ENCODE results near the gene ADGRD1.
"Not testable (repeated sequence)": the region's sequence is repeated elsewhere in the genome, so short reads cannot be mapped to it uniquely, and the experiment has no call there.

Gene ADGRD1

DNA sequence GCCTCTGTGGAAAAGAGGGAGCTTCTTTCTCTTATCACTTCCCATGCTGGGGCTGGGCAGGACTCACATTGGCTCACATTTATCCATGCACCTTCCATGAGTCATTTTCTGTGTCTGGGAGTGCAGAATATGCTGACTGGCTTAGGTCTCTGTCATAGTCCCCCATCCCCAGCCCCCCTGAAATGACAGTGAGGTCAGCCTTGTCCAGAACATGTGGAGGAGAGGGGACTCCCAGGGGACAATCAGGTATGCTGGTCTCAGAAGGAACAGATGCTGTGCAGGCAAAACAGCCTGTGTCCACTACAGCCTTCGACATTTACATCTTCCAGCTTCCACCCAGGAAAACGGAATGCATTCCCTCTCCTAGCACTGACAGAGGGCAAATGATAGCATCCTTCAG, 35.0 kb downstream of the ADGRD1 start:
- DNase-seq = no peak

DNA sequence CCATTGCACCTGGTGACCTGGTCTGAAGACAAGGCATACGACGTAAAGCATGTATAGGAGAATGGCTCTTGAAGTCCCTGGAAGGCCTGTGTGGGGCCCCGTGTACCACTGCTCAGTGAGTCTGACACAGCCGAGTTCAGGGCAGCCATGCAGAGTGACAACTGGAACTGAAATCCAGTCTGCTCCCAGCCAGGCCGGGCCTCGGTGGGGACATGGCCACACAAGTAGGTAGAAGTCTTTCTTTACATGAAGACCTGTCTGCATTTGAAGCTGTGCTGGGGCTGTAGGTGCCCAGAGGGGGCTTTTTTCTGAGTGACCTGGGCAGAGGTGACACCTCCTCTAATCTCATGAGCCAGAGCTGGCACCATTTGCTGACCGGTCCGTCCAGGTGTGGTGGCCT, 35.7 kb downstream of the ADGRD1 start:
- no peak for DNase-seq

DNA sequence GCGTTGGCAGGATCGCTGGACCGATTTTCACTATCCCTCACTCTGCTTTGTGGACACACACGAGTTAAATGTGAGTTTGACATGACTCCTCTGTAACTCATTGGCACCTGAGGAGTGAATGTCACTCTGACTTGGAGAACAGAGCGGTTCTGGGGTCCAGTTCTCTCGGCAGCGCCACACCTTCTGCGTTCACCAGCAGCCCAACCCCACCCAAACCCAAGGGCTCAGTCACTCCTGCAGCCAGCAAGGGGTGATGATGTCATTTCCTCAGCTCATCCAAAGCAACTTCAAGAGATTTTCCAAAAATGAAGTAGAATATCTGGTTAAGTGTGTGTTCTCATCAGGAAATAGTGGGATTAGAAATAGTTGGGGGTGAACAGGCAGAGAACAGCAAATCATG, 36.3 kb downstream of the ADGRD1 start:
- no peak for DNase-seq

DNA sequence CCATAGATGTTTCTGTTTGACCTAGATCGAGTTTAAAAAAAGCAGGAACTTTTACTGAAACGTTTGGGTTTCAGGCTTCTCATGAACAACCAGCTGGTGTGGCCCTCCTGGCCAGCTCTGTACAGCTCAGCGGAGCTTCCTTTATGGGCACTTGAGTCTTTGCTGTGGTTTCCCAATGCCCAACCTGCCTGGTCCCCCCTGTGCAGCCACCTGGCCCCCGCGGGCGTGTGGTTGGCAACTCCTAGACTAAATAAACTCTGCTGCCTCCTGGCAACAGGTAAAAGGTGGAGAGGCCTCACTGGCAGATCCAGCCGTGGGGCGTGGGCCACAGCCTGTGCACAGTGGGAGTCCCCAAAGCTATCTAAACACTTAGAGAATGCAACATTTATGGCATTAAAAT, 38.7 kb downstream of the ADGRD1 start:
- peak; percentile 48 for DNase-seq

DNA sequence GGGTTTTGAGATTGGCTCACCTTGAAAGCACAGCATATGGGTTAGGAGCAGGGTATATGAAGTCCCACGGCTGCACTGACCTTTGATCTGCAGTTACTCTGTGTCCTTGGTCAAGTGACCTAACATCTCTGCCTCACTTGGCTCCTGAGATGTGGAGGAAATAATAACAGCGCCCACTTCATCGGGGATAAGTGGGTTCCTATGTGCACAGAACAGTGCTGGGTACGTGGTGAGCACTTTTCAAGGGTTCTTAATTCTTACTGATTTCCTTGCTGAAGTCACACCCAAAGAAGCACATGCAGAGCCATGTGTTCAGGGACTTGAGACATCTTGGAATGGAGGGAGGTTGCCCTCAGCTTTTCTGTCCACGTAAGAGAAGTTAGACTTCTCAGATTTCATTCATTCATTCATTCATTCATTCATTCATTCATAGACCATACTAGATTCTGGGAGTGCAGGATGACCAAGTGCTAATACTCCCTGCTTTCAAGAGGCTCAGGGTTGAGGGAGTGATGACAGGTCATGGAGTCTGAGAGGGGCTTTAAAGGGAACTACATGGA, 39.4 kb downstream of the ADGRD1 start:
- DNase-seq = no peak

DNA sequence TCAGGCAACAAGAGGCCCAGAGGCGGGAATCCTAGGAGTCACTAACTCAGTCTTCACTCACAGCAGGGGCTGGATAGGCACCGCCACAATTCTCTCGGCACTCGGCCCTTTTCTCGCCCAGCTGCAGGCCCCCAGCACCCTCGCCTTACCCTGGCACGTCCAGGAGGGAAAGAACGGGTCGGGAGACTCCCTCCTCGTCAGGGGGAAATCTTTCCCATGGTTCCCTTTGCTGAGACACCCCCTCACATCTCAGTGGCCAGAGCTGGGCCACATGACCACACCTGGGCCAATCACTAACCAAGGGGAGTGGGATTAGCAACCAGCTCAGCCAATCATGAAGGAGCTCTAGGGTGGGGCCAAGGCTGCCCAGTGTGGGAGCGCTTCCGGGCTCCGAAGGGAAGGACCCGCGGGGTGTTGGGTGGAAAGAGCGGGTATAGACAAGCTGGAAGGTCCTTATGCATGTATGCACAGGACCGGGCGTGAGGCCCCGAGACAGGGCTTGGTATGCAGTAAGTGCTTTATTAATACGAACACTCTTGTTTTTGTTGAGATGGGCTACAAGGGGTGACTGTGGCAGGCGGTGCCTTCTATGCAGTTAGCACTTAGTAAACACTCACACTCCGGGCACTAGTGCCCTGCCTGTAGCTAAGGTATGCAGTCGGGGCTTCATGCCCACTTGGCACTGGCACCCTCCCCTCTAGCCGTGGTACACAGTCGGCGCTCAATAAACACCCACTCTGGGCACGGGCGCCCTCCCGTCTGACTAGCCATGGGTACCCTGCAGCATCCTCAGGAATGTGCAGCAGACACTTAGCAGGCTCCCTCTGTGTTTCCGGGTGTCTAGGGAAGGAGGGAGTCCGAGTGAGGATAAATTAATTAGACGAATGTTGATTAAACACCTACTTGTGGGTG, 40.3 kb downstream of the ADGRD1 start:
- no peak for DNase-seq

DNA sequence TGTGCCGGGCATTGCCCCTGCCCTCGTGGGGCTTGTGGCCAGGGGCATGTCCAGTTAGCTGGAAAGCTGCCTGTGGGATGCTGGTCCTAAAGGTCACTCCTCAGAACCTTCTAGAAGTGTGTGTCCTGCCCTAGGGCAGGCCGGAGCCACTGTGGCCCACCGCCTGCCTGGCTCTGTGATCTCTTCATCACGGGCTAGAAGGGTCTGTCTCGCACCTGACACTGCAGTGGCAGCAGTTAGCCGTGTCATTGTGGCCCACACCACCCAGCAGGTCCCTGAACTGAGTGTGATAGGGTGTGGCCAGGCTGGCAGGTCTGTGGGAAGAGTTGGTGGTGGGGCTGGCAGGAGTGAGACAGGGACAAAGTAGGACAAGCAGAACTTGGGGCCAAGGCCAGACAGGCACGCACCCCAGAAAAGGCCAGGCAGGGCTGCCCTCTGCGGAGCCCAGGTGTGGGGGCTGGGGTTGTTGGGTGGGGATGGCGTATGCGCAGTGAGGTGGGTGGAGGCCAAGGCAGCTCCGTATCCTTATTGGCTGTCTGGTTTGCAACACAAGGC, 41.2 kb downstream of the ADGRD1 start:
- no peak for DNase-seq

DNA sequence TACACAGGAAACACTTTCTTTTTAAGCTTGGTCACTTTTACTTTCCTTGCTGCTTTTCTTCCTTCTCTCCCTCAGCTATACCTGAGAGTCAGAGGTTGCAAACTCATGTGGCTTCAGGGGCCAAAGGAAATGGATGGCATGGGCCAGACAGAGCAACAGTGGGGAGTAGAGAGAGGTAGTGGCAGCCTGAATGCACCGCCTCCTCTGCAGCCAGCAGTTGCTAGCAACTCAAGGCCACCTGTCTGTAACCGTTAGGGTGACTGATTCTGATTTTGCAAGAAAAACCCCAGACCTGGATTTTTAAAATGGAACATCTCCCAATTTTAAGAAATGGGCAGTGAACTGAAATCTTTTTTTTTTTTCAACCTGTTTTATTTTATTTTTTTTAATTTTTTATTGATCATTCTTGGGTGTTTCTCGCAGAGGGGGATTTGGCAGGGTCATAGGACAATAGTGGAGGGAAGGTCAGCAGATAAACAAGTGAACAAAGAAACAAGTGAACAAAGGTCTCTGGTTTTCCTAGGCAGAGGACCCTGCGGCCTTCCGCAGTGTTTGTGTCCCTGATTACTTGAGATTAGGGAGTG, 41.8 kb downstream of the ADGRD1 start:
- DNase-seq = not testable (repeated sequence)

DNA sequence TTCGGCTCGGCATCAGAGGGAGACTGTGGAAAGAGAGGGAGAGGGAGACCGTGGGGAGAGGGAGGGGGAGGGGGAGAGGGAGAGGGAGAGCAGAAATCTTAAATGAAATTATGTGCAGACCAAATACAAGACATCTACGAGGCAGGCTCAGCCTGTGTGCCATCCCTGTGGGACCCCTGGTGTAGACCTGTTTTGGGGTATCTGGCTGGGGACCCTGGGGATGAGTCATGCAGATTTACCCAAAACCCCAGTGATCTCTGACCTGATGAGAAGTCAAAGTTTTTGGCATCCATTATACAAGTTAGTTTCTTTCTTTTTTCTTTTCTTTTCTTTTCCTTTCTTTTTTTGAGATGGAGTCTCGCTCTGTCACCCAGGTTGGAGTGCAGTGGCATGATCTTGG, 44.4 kb downstream of the ADGRD1 start:
- no peak for DNase-seq

DNA sequence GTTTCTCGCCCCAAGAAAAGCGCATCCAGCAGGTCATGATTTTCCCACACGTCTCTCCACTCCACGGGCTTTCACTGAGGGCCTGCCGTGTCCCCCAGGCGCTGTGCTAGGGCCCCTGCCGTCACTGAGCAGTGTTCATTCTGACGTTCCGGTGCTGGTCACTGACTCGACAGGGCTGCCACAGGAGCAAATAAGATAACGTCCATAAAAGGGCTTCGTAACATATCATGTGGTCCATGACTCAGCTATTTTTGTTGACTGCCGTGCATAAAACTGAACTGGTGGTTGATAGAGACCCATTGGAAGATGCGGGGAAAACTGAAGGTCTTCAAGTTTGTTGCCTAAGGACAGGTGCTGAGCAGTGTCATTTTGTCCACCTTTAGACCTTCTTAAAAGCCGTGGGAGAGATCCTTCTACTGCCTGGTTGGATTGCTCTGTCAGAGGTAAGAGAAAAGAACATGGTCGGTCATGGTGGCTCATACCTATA, 46.3 kb downstream of the ADGRD1 start:
- DNase-seq = no peak

DNA sequence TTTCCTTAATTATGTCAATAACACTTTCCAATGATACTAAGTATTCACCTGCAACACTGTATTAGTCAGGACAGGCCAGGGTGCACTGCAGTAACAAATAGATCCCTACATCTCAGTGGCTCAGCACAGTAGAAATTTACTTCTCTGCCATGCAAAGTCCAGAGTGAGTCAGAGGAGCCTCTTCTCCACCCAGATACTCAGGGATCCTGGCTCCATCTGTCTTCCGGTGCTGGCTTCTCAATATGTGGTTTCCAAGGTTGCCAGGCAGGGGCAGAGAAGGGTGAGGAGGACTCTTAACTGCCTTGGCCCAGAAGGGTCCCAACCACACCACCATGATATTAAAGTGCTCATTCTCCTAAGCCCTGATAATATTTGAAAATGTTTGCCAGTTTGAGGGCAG, 47.8 kb downstream of the ADGRD1 start:
- no peak for DNase-seq

DNA sequence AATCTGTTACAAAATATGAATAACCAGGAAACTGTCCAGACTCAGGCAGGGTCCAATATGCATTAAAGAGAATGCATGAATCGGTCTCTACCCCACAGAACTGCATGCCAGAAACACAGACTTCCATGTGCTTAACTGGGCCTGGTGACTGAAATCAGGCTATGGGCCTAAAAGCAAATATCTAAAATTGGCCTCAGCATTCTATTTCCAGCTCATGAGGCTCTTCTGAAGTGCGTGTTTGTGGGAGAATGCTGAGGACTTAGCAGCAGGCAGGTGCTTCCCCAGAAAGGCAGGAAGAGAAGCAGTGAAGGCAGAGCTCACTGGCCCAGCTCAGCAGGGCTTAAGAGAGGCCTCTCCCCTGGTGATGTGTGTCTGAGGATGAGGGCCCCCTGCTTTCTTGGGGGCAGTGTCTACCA, 48.5 kb downstream of the ADGRD1 start:
- DNase-seq = no peak

DNA sequence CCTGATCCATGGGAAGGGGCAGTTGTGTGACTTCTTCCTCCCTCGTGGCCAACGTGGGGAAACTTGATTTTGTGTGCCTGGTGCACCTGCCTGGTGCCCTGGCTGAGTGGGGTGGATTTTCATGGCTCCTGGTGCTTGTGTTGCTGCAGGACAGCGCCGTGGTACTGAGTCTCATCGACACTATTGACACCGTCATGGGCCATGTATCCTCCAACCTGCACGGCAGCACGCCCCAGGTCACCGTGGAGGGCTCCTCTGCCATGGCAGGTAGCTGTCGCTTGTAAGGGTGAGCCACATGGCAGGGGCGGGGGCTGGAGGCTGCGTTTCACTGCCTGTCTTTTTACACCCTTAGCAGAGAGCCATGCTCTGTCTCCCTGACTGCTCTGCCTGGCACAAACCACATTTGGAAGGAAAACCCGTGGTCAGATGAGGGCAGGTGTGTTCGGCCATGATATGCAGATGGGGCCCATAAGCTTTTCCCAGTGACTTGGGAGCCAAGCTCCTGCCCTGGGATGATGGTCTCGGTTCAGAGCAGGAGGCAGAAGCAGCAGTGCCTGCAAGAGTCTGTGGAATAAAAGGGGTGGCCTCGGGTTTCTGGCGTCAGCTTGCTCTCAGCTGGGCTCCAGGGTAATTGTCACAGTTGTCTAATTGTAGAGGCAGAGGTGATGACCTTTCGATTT, 49.5 kb downstream of the ADGRD1 start:
- DNase-seq = no peak

DNA sequence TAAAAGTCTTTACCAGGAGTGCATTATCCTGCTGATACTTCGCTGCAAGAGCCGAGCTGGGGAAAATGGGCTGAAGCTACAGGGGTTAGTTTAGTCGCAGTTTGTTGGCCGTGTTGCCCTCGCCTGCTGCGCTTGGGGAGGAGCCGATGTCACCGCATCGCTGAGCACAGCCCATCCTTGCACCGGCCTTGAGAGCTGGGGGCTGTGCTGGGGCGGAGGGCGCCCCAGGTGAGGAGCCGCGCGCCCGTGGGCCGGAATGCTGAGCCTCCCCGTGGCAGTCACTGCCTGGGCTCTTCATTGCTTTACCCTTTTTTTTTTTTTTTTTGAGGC, 50.0 kb downstream of the ADGRD1 start:
- DNase-seq = no peak

DNA sequence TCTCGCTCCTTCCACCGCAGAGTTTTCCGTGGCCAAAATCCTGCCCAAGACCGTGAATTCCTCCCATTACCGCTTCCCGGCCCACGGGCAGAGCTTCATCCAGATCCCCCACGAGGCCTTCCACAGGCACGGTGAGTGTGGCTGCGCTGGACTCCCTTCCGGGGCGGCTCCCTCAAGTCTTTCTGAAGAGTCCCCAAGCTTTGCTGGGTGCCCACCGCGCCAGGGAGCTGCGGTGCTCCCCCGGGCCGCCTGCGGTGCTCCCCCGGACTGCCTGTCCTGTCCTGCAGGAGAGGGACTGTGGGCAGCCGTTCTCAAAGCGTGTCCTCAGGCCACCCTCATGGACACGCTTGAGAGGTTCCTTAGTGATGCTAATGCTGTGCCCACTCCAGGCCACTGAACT, 50.5 kb downstream of the ADGRD1 start:
- DNase-seq = no peak

DNA sequence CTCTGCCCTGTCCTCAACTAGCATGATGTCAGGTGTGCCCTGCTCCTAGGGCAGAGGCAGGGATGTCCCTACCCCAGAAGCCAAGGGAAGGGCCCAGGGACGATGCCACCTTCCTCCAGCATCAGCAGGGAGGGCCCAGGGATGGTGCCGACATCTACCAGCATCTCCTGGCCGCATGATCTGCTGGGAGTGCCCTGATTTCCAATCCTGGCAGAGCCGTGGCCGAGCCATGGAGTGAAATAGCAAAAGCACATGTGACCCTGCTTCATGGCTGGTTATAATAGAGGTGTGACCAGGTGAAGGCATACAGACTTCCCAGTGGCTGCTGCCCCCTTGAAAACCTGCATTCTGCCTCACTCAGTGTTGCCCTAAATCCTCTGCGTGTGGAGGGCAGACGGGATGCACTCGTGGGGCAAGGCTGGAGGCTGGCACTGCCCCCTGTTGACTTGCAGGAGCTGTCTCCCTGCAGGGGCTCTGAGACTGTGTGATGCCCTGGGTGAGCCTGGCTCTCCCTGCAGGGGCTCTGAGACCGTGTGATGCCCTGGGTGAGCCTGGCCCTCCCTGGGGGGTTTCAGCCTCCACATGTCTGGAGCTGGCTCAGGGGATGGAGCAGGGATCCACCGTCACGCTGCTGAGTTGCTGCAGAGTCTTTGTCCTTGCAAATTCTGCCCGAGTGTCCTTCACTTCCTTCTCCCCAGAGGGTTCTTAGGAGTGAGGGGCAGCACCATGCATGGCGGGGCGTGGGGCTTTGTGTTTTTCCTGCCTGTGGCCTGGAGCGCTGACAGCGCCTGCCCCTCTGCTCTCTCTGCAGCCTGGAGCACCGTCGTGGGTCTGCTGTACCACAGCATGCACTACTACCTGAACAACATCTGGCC, 51.7 kb downstream of the ADGRD1 start:
- no peak for DNase-seq

DNA sequence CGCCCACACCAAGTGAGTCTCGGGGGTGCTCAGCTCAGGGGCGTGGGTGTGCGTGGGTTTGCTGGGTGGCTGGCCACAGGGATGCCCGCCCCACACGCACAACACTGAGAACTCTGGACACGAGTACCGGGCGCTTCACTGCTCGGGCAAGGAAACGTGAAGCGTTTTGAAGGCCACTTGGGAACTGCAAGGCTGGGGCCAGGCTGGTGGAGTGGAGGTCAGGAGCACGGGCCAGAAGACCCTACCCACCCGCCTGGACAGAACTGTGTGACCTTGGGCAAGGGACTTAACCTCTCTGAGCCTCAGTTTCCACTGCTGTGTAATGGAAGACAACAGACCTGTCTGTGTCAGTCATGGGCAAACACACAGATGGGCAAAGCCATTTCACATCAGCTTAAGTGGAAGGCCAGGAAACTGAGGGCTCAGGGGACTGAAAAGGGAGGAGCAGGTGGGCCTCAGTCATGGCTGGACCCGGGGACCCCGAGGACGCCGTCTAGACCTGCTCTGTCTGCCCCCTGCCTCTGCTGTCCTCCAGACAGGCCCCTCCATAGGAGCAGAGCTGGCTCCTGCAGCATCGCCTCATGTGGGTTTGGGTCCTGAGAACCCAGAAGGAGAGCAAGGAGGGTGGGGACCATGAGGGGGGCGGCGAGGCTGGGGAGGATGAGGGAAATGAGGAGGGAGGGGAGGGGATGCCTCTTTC, 52.5 kb downstream of the ADGRD1 start:
- DNase-seq = no peak

DNA sequence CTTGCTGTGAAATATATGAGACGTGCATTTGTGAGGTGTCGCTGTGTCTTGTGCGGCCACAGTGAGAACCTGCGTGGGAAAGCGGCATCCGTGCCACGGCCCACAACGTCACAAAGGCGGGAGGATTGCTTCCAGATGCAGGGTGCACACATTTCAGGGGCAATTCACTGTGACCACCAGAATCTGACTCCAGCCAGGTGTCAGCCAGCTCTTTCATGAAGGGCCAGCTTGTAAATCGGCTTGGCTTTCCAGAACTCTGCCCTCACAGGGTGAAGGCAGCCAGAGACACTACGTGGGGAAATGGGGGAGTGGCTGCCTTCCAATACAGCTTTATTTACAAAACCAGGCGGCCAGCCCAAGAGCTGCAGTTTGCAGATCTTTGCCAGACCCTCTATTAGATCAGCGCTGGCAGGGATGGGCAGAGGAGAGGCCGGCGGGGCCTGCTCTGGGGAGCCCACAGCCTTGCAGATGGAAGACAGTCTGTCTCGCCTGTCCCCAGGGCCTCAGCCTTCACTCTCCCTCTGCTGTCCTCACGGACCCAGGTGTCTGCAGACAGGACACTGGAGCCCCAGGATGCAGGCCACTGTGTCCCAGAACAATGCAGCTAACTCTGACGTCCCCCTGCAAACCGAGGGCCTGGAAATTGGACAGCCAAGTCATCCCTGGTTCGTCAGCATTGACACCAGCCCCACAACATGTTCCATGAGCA, 53.5 kb downstream of the ADGRD1 start:
- no peak for DNase-seq

DNA sequence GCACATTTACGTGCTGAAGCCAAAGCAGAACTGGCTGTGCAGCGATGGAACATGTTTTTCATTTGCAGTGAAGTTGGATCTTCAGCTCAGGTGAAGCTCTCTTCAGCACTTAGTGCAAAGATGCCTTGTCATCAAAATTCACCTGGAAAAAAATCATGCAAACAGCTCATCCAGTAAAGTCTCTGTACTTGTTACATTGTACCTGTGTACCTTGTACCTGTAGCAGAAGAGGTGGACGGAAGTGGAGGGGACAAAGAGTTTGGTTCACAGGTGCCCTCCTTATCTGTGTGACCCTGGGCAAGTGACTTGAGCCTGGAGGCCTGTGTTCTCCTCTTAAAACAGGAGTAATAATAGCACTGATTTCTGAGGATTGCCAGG, 54.0 kb downstream of the ADGRD1 start:
- no peak for DNase-seq

DNA sequence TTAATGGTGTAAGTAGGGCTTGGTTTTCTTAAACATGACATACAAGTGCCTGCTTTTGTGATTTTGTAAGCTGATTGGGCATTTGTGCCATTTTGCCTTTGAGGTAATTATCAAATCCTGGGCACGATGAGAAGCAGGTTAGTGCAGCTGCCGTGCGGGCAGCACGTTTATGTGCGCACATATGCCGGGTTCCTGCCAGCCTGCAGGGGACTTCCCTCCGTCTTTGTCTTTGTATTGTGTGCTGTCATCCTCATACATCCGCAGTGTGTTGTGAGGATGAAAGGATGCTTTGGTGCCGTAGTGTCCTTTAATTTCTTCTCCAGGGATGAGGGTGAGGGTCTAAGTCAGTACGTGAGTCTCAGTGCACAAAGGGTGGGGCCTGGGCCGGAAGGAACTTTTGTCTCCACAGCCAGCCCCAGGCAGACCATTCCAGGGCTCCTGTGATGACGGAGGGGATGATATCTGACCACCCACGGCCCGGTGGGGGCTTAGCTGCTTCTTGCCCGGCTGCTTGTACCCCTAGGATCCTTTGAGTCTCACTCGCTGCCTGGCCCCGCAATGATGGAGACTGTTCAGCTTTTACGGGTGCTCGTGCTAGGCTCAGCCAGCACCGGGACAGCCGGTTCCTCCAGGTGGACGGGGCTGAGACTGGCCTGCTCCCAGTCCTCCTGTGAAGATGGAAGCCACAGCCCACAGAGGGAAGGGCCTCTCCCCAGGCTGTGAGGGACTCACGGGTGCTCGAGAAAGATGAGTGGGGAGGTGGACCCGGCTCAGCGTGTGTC, 54.6 kb downstream of the ADGRD1 start:
- no peak for DNase-seq
